CD4-positive, alpha-beta T cell treated with Interleukin-17A for 1 hour (primary cell): ENCODE data around the gene THEM4.
"Not testable (repeated sequence)": the region's sequence is repeated elsewhere in the genome, so short reads cannot be mapped to it uniquely, and the experiment has no call there.

ENCODE experiments used
- DNase-seq: peaks from one replicate; pipeline ENCODE4 v3.0.0-alpha.2; 2020

The THEM4 gene

DNA sequence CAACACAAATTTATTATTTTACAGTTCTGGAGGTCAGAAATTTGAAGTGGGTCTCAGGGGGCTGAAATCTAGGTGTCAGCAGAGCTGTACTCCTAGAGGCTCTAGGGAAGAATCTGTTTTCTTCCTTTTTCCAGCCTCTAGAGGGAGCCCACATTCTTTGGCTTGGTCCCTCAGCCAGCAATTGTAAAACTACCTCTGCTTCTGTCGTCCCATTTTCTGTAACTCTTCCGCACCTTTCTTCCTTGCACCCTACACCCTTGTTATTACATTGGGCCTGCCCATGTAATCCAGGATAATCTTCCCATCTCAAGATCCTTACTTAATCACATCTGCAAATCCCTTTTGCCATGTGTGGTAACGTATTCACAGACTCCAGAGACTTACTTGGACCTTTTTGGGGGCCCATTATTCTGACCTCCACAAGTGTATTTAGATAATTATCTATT lies 24.8 kb upstream of the THEM4 start:
- DNase-seq: peak; percentile 82

DNA sequence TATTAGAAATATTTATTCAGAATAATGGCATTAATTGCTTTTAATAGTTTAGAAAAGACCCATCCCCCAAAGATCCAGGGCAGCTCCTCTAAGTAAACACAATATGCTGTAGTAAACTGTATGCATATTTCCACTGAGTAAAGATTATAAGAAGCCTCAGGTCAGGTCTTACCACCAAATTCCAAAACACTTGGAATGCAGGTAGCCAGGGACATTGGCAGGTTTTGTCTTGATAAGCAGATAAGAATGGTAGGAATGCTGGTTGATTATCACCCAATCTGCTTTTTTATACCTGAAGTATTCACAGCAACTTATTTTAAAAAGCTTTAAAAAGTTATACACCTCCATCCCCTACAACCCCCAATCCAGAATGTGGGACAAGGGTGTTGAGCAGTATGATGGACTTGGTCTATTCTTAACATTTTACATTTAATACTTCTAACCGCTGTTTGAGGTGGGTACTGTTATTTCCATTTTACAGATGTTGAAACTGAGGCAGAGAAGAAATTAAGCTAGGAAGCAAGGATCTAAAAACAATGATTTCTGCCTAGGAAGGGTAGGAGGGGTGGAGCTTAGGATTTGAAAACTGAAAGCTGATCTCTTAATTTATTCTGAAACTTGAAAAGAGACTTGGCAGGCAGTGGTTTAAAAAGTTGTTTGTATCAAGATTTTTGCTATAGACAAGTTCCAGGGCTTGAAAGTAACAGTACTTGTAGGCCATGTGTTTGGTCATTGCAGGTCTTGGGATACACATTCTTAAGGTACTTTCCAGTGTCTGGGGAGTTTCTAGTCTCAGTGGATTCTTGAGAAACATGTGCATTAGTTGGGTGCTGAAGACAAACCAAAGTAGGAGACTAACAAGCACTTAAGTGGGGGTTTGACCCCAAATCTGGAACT lies 15.6 kb upstream of the THEM4 start:
- peak; percentile 34 for DNase-seq

DNA sequence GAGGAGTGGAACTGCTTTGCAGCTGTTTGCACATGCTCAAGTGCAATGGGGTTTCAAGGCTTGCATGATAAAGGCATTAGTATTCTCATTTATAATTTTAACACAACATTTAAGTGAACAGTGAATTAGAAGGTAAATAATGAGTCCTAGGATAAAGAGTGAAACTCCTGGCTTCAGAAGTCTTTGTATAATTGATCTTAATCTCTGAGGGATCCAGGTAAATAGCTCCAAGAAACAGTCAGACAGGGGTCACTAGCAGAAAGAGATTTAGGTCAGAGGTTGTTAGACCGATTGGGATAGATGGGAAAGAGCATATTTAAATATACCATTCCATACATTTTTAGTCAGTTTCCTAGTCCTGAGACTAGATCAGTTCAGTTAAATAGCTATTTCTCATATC lies 14.1 kb upstream of the THEM4 start:
- DNase-seq: no peak

DNA sequence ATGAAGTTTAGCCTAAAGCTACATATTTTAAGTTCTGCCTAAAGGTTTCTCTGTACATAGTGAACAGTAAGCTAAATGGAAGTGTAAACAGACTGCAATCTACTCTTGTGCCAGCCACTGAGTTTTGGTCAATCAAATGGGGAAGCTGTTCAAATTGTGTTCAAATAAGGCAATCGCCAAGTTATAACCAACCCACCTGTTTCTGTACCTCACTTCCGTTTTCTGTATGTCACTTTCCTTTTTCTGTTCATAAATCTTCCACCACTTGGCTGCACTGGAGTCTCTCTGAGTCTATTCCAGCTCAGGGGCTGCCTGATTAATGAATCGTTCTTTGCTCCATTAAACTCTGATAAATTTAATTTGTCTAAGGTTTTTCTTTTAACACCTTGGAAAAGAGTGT lies 10.8 kb upstream of the THEM4 start:
- no peak for DNase-seq

DNA sequence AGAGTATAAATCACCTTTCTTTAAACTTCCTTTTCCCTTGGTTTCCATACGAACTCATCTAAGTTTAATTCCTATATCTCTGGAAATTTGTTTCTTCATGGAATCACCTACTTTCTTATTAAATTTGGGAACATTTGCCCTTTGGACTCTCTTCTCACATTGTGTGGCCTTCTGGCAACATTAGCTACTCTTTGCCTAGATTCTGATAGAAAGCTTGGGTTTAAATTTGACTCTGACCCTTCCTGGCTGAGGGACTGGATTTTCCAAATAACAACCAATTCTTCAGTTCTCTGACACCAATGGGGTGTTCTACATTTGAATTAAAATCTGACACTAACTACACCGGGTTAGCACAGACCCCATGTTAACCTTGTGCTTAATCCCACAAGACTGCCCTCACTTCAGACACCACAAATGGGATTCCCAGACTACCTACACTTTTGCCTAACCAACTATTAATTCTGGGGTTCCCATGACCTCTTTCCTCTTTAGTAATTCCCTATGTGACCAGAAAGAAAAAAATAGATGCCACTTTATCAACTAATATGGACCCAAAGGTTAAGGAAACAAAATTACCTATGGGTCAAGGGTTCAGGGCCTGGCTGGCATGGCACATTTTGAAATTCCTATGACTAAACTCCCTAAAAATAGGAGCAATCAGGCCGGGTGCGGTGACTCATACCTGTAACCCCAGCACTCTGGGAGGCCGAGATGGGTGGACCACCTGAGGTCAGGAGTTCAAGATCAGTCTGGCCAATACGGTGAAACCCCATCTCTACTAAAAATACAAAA lies 9.7 kb upstream of the THEM4 start:
- no peak for DNase-seq

DNA sequence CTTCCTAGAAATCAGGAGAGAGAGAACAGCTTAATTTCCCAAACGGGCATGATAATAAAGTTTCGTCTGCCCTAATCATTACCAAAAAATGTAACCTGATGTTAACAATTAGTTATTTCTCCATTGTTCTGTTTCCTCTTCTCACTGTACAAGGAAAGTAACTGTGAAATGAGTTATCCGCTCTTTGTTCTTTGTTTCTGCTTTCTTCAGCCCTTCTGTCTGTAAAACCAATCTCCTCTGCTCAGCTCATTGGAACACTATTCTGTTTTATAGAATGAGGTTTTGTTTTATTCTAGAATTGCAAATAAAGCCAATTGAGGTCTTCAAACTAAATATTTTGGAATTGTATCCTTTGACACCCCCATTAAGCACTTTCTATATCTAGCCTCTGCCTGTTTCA lies 8.8 kb upstream of the THEM4 start:
- no peak for DNase-seq

DNA sequence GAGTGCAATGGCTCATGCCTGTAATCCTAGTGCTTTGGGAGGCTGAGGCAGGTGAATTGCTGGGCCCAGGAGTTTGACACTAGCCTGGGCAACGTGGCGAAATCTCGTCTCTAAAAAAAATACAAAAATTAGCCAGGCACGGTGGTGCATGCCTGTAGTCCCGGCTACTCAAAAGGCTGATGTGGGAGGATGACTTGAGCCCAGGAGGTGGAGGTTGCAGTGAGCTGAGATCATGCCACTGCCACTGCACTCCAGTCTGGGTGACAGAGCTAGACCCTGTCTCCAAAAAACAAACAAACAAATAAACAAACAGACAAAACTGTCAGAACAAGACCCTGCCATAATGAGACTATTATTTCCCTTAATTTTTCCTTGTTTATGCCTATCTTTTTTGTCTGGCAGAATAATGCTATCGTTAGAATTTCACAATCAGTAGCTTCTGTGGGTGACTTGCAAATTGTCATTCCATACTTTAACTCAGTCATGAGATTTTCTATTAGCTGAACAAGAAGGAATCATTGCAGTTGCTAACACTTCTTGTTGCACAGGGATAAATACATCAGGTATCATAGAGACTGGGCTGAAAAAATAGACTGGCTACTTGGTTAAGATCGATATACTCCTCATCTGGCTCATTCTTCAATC lies 7.5 kb upstream of the THEM4 start:
- no peak for DNase-seq

GRCh38 chr1:151915061-151915686 lies 5.9 kb upstream of the THEM4 start:
- no peak for DNase-seq

- DNase-seq: no peak
These were observed 4.8 kb upstream of the THEM4 start for GRCh38 chr1:151914076-151914475.

DNA sequence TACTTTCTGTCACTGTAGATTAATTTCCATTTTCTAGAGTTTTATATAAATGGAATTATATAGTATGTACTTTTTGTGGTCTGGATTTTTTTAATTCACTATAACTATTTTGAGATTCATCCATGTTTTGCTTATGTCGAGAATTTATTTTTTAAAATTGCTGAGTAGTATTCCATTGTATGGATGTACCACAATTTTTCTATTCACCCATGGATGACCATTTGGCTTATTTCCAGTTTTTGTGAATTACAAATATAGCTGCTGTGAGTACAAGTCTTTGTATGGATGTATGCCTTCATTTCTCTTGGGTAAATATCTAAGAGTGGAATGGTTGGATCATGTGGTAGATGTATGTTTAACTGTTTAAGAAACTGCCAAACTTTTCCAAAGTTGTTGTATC lies 3.7 kb upstream of the THEM4 start:
- no peak for DNase-seq

DNA sequence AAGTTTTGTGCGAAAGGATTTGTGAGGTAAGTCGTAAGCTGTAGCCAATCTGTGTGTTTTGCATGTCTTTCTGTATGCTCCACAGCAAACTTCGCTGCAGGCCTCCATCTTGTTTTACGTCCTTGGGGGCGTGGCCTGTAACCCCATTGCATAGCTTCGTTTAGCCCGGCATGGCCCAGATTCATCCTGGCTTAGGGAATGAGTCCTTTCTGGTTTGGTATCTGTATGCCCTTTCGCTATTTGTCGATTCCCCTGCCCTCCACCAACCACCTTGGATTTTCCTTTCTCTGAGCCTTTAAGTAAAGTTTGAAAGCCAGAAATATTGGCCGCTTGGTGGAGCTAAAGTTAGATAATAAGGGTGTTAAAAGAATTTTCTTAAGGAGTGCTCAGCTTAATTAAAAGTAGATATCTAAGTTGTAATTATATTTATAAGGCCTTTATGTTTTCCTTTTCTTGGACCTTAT lies 1.1 kb downstream of the THEM4 start:
- no peak for DNase-seq

DNA sequence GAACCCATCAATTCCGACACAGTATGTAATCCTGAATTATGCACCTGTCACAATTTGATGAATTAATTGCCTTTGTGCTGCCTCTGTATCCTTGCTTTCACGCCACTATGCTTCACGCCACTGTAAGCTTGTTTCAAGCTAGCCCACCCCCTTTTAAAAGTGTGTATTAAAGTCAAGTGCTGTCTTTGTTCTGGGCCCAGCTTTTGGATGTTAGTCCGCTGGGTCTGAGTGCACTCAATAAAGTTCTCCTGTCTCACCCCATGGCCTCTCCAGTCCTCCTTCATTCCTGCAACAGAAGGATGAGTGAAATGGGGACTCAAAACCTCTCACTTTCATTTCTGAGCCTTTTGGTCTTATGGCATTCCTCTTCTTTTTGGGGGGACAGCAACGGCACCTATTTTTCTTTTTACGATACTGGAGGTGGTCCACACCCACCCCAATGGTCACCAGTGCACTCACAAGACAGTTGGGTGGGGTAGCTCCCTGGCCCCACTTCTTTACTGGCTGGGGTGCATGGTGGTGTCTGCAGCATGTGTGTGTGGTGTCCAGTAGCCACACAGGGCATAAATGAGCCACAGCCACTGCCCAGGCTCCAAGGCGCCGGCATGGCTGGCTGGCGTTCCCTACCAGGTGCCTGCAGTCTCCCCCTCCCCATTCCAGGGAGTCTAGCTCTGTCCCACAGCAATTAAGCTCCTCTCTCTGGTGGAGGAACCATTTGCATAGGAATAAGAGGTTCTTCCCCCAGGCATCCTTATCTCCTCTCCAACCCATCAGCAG lies 1.8 kb downstream of the THEM4 start:
- no peak for DNase-seq

GRCh38 chr1:151906324-151906645 lies 3.0 kb downstream of the THEM4 start:
- not testable (repeated sequence) for DNase-seq

DNA sequence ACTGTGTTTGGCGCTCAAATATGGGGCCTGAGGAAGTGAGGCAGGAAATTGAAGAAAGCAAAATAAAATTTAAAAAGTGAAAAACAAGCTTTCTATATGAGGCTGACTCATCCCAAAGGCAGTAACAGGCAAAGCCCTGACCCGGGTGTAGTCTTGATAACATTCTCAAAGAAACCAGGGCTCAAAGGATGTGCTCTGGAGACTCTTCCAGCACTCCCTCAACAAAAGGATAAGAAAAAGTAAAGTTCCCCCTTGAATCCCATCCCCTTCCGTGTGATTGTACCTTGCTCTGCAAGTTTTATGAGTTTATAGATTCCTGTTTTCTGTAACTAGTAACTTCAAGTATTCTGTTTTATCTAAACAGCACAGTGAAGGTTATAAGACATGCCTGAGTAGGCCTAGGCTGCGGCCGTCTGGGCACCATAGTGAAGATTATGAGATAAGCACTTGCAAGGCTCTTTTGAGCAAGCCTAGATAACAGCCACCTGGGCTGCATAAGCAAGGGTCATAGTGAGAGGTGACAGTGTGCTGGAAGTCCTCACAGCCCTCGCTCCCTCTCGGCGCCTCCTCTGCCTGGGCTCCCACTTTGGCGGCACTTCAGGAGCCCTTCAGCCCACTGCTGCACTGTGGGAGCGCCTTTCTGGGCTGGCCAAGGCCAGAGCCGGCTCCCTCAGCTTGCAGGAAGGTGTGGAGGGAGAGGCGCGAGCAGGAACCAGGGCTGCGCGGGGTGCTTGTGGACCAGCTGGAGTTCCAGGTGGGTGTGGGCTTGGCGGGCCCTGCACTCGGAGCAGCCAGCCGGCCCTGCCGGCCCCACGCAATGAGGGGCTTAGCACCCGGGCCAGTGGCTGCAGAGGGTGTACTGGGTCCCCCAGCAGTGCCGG lies 3.6 kb downstream of the THEM4 start:
- peak; percentile 29 for DNase-seq

DNA sequence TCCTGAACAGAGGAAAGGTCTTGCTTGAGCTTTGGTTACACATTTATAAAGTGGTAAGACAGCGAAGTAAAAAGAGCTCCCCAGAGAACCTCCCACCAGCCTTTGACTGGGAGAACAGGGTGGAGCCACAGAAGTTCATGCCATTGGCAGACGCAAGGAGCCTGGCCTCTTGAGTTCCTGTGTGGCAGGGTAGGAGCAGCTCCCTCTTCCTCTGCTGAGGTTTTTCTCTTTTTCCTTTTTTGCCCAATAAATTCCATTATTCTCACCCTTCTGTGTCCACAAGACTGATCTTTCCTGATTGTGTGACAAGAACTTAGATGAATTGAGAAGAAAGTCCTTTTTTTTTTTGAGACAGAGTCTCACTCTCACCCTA lies 4.3 kb downstream of the THEM4 start:
- DNase-seq: peak; percentile 76

- no peak for DNase-seq
These were observed 6.5 kb downstream of the THEM4 start for GRCh38 chr1:151902858-151903257.

DNA sequence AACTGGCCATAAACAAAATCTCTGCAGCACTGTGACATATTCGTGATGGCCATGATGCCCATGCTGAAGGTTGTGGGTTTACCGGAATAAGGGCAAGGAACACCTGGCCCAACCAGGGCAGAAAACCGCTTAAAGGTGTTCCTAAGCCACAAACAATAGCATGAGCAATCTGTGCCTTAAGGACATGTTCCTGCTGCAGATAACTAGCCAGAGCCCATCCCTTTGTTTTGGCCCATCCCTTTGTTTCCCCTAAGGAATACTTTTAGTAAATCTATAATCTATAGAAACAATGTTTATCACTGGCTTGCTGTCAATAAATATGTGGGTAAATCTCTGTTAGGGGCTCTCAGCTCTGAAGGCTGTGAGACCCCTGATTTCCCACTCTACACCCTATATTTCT lies 8.5 kb downstream of the THEM4 start:
- not testable (repeated sequence) for DNase-seq

DNA sequence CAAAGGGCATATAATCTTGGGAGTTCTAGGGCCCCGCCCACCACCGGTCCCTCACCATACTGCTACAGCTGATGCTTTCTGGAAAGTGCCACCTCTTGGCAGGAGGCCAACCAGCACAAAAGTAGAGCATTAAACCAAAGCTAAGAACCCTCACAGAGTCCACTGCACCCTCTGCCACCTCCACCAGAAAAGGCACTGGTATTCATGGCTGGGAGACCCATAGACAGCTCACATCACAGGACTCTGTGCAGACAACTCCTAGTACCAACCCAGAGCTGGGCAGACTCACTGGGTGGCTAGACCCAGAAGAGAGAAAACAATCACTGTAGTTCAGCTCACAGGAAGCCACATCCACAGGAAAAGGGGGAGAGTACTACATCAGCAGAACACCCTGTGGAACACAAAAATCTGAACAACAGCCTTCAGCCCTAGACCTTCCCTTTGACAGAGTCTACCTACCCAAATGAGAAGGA lies 10.8 kb downstream of the THEM4 start:
- DNase-seq: peak; percentile 84

DNA sequence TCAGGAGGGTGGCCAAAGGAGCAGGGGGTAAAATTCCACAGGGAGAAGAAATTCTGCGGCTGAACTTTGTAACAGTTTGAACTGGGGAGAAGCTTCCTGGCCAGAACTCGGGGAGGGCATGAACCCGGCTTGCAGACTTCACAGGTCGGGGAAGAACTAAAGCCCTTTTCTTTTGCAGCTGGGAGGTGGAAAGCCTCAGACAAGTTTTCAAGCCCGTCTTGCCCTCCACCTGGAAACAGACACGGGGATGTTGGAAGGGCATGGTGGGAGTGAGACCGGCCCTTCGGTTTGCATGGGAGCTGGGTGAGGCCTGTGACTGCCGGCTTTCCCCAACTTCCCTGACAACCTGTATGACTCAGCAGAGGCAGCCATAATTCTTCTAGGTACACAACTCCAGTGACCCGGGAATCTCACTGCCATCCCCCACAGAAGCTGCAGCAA lies 11.3 kb downstream of the THEM4 start:
- DNase-seq: no peak

- DNase-seq: no peak
These were observed 16.0 kb downstream of the THEM4 start for GRCh38 chr1:151893176-151893924.
